ENCODE measurements around the gene PGAP1. TPM values are rescaled to one million over a fixed set of nuclear protein-coding genes. Genes with fewer than 3 reads are reported as not detected.

The PGAP1 gene
- total and polyA plus RNA-seq, 2 donors from 2014 or later: 1.9 to 10.1 TPM

- Histone ChIP-seq H3K27ac (ENCODE audit: low read depth in 2 of 2, low read length in 2 of 2) (no peak overlapping the region), H3K36me3 (ENCODE audit: control insufficient read depth in 2 of 3, insufficient read depth in 3 of 3, low read length in 3 of 3) (no peaks in the 10 kb centered on the region), H3K4me1 (ENCODE audit: control insufficient read depth in 2 of 3, insufficient read depth in 2 of 3, low read depth in 1 of 3, low read length in 3 of 3) (peaks cover 0 to 3% (median 0%) of the 10 kb centered on the region in 3 donors), H3K9ac (ENCODE audit: low read length in 3 of 3) (no peak overlapping the region), H3K9me3 (ENCODE audit: control insufficient read depth in 2 of 3, insufficient read depth in 1 of 3, low read length in 3 of 3) (no peaks in the 10 kb centered on the region), H3K27me3 (ENCODE audit: control insufficient read depth, insufficient read depth, low read length) (no peaks in the 10 kb centered on the region), H3K4me3 (ENCODE audit: low read length in 3 of 3) (no peak overlapping the region)
- TF ChIP-seq CTCF (IDR thresholded peaks at IDR 0.05; ENCODE audit: borderline replicate concordance, extremely low read depth, insufficient read depth): no peak
- intact Hi-C loops (cut with DNase I): no loop called here
- FAIRE-seq (no peak), DNase-seq (no peak)
Measured at GRCh38 chr2:196957442-196957841, 30.9 kb upstream of the PGAP1 start.

GRCh38 chr2:196956069-196956468, 29.6 kb upstream of the PGAP1 start:
- FAIRE-seq: no peak
- Histone ChIP-seq H3K27ac (ENCODE audit: low read depth in 2 of 2, low read length in 2 of 2) (no peak overlapping the region), H3K4me1 (ENCODE audit: control insufficient read depth in 2 of 3, insufficient read depth in 2 of 3, low read depth in 1 of 3, low read length in 3 of 3) (peaks cover 0 to 3% (median 0%) of the 10 kb centered on the region in 3 donors), H3K9ac (ENCODE audit: low read length in 3 of 3) (no peak overlapping the region), H3K4me3 (ENCODE audit: low read length in 3 of 3) (no peak overlapping the region), H3K9me3 (ENCODE audit: control insufficient read depth in 2 of 3, insufficient read depth in 1 of 3, low read length in 3 of 3) (no peaks in the 10 kb centered on the region), H3K27me3 (ENCODE audit: control insufficient read depth, insufficient read depth, low read length) (no peaks in the 10 kb centered on the region), H3K36me3 (ENCODE audit: control insufficient read depth in 2 of 3, insufficient read depth in 3 of 3, low read length in 3 of 3) (no peaks in the 10 kb centered on the region)
- no peak for TF ChIP-seq CTCF (IDR thresholded peaks at IDR 0.05; ENCODE audit: borderline replicate concordance, extremely low read depth, insufficient read depth)
- no peak for DNase-seq
- intact Hi-C loops (cut with DNase I): no loop called here

DNA sequence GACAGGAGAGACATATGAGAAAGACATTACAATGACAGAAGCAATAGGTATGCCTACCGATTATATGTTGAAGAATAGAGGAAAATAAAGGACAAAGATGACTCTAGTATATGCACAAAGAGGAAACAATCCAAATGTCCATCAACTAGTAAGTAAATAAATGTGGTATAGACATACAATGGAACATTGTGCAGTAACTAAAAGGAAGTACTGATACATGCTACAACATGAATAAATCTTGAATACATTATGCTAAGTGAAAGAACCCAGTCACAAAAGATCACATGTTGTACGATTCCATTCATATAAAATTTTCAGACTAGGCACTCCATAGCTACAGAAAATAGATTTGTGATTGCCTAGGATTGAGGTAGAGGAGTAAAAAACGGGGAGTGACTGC, 28.5 kb upstream of the PGAP1 start:
- FAIRE-seq (no peak), DNase-seq (no peak)
- Histone ChIP-seq H3K9me3 (ENCODE audit: control insufficient read depth in 2 of 3, insufficient read depth in 1 of 3, low read length in 3 of 3) (no peaks in the 10 kb centered on the region), H3K27ac (ENCODE audit: low read depth in 2 of 2, low read length in 2 of 2) (no peak overlapping the region), H3K4me1 (ENCODE audit: control insufficient read depth in 2 of 3, insufficient read depth in 2 of 3, low read depth in 1 of 3, low read length in 3 of 3) (peaks cover 0 to 3% (median 0%) of the 10 kb centered on the region in 3 donors), H3K36me3 (ENCODE audit: control insufficient read depth in 2 of 3, insufficient read depth in 3 of 3, low read length in 3 of 3) (no peaks in the 10 kb centered on the region), H3K4me3 (ENCODE audit: low read length in 3 of 3) (no peak overlapping the region), H3K27me3 (ENCODE audit: control insufficient read depth, insufficient read depth, low read length) (no peaks in the 10 kb centered on the region), H3K9ac (ENCODE audit: low read length in 3 of 3) (no peak overlapping the region)
- intact Hi-C loops (cut with DNase I): no loop called here
- no peak for TF ChIP-seq CTCF (IDR thresholded peaks at IDR 0.05; ENCODE audit: borderline replicate concordance, extremely low read depth, insufficient read depth)

DNA sequence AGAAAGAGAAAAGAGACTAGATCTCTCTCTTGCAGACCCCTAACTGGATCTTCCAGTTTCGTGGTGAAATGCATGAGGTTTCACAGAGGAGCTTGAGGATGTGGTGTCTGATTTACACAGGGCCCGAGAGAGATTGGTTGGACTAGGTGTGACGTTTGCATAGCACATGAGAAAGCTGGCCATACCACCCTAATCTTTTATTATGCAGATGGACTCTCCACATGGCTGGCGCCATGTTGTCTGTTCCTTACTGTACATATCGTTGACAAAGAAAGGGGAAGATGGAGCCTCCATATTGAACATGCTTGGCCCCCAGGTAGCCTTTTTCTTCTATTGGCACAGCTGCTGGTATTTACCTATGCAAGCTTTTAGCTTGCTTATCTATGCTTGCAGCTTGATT, 27.5 kb upstream of the PGAP1 start:
- no peak for TF ChIP-seq CTCF (IDR thresholded peaks at IDR 0.05; ENCODE audit: borderline replicate concordance, extremely low read depth, insufficient read depth)
- Histone ChIP-seq H3K9me3 (ENCODE audit: control insufficient read depth in 2 of 3, insufficient read depth in 1 of 3, low read length in 3 of 3) (no peaks in the 10 kb centered on the region), H3K36me3 (ENCODE audit: control insufficient read depth in 2 of 3, insufficient read depth in 3 of 3, low read length in 3 of 3) (no peaks in the 10 kb centered on the region), H3K4me1 (ENCODE audit: control insufficient read depth in 2 of 3, insufficient read depth in 2 of 3, low read depth in 1 of 3, low read length in 3 of 3) (no peaks in the 10 kb centered on the region), H3K27ac (ENCODE audit: low read depth in 2 of 2, low read length in 2 of 2) (no peak overlapping the region), H3K9ac (ENCODE audit: low read length in 3 of 3) (no peak overlapping the region), H3K4me3 (ENCODE audit: low read length in 3 of 3) (no peak overlapping the region), H3K27me3 (ENCODE audit: control insufficient read depth, insufficient read depth, low read length) (no peaks in the 10 kb centered on the region)
- DNase-seq (no peak), FAIRE-seq (no peak)
- intact Hi-C loops (cut with DNase I): no loop called here

All from kidney (tissue), 14 donors.